Fibroblast of skin of right biceps (primary cell): ENCODE data around the gene OPALIN.

Experiments
- DNase-seq: peaks from one replicate; pipeline ENCODE4 v3.0.0-alpha.2; 2013

The OPALIN gene, protein sequence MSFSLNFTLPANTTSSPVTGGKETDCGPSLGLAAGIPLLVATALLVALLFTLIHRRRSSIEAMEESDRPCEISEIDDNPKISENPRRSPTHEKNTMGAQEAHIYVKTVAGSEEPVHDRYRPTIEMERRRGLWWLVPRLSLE

DNA sequence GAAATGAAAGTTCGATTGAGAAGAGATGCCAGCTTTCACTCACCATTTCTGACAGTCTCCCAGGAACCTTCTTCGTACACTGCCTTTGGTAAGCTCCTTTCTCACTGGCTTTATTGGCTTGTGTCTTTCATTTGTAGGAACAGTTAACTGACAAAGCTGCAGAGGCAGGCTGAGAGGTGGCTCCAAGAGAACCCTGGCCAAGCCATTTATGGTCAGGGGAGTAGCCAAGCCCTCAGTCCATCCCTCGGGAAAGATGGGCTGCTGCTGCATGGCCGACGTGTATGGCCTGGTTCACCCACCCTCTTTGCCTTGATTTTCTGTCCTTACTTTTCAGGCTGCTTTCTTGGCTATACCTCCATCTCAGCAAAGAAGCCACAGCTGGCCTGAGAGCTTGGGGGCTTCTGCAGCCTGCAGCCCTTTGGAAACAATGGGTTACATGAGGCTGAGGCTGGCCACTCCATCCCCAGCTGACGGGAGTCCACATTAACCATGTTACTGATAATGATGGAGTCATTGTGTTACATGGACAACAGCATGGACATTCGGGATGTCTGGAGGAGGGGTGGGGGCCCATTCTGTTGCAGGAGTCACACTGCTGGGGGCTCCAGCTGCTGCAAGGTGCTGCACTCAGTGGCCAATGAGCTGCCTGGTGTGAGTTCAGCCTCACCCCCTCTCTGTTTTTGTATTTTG lies at the start of gene OPALIN:
Gene OPALIN (minus strand): TSS at position 152 of the 690 bp plus-strand sequence. CDS start 106 bp downstream, at position 46.
- no peak for DNase-seq

DNA sequence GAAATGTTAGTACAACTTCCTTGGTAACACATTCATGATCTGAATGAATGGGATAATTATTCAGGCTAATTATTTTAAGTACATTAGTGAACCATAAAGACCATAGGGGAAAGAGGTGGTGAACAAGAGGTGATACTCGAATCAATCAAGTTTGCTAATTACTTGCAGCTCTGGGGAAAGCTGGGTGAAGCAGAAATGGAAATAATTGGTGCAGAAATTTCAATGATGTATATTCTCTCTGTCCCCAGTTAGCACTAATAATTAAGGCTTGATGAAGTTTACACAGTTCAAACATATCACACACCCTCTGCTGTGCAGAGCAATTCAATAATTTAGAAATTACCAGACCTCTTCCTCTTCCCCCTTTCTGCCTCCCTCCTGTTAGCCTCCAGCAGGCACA lies 49.4 kb upstream of the OPALIN start:
- no peak for DNase-seq

DNA sequence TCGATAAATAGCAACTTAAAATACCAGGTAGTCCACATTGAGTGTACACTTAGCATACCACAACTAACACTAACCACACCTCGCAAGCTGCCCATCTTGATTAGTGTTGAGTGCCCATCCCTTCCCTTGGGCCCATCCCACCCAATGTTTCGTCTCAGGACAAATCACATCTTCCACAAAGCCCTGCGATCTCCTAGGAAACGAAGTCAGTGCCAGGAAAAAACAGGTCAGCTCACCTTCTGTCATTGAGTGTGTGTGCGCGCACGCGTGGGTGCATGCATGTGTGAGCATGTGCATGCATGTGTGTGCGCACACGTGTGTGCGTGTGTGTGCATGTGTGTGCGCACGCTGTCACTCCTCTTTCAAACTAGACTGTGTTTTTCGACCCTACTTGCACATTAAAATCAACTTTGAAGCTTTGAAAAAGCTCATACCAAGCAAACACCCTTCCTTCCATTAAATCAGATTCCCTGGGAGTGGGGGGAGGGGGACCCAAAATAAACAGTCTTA lies 48.8 kb upstream of the OPALIN start:
- no peak for DNase-seq

DNA sequence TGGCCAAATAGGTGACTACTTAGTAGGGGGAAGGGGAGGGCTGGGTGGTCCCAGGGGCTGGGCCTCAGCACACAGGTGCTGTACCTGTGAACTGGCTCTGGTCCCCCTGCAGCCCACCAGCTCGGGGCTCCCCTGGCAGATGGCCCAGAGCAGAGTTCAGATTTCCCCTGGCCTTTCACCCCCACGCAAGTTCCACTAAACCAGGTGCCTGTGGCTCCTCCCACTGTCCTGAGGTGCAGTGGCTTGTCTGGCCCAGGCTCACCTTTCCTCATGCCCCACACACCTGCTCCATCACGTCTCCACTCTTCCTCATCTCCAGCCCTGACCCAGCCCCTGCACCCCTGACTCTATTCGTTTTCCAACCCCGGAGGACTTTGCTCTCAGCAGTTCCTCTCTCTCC lies 47.3 kb upstream of the OPALIN start:
- no peak for DNase-seq

DNA sequence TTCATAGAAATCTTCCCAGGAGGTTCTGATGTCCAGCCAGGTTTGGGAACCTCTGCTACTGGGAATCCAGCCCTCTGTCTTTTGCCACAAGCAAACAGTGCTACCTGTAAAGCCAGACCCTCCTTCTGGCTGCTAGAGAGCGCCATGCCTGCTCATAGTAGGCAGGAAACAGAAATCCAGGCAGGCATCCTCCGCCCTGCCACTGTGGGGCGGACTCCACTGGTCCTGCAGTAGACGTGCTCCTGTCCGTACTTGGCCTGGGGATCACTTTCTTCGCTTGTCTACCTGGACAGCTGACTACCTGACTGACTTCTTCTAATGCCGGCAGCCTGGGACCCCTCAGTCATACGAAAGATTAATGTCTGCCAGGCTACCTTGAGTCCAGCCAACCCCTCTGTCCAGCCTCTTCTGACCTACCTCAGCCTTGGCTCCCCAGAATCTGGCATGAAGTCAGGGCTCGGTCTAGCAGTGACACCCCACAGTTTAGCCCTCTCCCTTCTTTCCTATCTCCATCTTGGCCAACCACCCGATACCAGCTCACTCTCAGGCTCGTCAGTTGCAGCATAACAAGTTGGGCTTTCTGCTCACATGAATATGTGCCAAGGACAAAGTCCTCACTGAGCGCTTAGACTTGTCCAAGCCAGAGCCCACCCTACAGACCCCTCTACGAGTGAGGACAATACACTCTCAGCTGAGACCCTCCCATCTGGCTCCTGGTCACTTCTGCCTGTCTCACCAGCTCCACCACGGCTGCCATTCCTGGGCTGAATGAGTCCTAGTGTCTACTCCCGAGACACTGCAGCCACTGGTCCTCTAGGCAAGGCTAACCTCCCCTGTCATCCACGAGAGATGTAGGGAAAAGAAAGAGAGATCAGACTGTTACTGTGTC lies 43.9 kb upstream of the OPALIN start:
- DNase-seq, result no peak

DNA sequence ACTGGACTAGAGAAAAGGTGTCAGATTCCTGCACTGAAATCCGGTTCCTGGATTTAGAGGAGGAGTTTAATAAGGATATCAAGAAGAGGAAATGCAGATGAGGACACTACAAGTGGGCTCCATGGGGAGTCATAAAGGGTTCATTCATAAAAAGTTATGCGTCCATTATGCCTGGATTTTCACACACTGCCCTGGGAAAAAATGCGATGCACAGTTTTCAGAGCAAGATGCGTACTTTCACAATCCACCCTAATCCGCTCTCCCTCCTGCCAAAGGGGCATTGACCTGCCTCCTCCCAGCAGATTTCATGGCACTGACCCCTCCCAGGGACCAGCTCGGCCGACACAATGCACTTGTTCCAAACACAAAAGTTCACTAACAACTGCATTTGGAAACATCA lies 42.2 kb upstream of the OPALIN start:
- no peak for DNase-seq

DNA sequence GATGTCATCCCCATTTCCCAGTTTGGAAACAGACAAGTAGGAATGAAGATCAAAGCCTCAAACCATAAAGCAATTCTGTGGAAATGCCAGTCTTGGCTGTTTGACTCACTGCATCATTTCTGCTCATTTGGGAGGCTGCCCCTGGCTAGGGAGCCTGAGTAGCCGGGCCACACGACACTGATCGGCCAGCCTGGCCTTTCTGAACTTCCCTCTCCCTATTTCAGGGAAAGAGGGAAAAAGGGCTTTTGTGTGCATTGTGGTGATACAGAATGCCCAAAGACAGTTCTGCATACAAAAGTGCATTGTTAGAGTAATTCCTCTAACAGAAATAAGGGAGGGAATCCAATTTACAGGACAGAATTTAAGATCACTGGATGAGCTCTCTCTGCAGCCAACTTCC lies 41.7 kb upstream of the OPALIN start:
- no peak for DNase-seq

DNA sequence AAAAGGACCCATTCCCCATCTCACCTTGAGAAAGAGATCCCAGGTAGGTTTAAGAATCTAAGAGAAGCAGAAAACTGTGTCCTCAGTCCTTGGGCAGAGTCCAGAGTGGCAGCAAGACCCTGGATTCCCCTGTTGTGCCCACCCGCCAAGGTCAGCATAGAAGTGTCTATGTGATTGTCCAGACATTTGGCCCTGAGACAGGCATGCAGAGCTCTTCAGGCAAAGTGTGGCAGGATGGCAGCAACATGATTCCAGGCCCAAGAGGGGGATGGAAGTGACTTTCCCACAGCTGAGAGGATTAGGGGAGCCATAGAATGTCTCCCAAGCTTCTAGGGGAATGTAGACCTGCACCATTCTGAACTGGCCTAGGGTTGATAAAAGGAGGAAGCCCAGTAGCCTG lies 39.1 kb upstream of the OPALIN start:
- DNase-seq, result no peak

DNA sequence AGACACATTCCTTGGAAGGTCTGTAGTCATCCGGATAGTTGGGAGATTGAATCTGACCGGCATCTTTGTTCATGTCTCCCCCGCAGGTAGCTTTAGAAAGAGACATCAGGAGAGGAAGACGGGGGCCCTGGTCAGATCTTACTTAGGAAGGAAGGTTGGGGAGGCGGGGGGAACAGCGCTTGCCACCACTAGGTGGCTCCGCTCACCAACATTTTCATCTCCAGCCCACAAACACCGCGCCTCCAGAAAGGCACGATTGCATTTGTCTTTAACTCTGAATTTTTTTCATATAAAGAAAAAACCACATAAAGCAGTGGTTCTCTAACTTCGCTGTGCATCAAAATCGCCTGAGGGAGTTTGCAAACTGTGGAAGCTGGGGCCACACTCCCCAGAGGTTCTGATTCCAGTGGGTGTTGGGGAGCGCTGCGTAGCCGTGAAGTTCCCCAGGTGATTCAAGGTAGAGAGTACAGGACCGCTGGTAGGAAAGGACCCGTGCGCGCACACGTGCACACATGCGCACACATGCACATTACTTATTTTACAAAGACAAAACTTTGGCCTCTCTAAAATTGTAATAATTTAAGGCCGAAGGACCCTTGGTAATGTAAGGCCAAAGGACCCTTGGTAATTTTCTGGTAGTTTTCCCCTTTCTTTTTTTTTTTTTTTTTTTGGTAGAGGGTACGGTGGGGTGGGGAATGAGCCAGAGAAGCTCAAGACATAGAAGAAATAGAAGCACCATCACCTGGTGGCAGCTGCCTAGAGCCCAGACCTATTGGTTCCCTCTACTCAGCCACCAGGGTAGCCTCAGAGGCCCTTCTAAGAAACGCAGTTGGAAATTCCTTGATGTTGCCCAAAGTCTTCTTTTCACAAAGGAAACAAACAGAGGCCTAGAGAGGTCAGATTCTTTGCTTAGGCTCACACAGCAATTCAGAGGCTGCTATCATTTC lies 37.4 kb upstream of the OPALIN start:
- peak; percentile 62 for DNase-seq

DNA sequence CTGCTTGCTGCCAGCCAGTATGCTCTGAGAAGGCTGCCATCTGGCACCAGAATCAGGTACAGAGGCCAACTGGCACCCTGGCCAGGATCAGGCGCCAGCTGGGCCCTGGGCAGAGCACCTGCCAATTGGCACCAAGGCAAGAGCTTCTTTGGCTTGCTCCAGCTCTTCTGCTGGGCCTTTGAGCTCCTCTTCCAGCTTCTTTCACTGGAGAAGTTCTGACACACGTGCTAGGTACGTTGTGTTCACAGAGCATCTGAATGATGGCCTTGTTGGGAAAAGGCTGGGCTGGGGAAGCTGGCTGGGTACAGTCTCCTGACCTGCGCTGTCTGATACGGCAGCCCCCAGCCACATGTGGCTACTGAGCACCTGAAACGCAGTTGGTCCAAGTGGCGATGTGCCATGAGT lies 31.7 kb upstream of the OPALIN start:
- DNase-seq, result no peak

DNA sequence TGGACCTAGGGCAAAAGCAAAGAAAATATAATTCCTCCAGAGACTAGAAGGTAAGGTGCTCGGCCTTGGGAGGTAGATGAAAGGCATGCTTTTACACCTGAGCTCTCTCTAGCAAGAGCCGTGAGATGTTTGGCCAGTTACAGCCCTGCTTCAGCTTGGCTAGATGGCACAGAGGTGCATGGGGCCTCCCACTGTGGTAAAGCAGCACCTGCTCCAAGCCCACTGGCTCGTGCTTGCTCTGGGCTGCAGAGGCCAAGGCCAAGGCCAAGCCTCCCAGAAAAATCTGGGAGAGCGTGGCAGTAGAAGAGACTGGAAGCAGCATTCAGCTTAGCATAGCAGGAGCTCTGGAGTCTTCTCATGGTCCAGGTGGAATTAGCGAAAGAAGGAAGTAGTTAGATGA lies 31.0 kb upstream of the OPALIN start:
- no peak for DNase-seq

DNA sequence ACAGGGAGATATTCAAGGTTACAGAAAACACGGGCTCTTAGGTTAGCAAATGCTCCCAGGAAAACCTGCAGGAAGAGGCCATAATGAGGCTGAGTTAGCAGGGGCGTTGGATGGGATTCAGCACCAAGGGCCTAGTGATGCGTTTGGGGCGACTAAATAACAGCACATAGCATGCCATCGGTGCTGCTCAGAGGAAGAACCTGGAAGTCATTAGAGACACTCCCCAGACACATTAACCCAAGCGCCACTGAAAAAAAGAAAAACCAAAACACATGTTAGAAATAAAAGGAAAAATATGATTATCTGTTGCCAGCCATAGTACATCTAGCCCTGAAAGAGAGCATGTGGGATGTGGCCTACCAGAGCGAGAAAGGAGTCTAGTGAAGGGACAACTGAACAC lies 28.8 kb upstream of the OPALIN start:
- peak; percentile 83 for DNase-seq

DNA sequence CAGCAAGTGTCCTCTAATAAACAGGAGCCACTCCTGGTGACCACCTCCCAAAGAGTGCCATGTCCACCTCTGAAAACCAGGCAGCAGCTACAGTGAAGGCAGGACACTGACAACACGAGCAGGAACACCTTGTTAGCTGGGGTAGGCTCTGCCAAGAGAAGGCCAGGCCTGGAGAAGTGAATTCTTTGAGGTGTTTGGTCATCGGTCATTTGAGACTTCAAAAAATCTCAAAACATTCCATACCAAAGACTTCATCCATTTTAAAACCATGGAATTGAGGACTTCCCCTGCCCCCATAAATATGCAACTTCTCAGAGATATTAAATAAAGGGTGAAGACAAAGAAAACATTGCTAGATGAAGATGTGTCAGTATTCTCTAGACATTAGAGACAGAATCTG lies 28.4 kb upstream of the OPALIN start:
- DNase-seq, result peak; percentile 82

DNA sequence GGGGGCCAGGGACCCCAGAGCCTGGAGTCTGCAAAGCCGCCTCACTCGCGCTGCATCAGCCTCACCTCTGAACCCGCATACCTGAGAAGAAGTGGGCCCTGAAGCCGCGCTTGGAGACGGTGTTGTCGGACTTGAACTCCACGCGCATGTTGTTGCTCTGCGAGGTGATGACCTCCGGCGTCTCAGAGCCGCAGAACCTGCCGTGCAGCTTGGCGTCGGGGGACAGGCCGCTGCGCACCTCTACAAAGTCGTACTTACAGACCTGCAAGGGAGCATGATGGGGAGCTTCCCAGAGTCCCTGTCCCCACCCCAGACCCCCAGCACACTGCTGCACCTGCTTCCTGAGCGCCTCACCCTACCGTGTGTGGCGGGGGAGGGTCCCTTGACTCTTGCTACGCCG lies 25.7 kb upstream of the OPALIN start:
- DNase-seq, result no peak

DNA sequence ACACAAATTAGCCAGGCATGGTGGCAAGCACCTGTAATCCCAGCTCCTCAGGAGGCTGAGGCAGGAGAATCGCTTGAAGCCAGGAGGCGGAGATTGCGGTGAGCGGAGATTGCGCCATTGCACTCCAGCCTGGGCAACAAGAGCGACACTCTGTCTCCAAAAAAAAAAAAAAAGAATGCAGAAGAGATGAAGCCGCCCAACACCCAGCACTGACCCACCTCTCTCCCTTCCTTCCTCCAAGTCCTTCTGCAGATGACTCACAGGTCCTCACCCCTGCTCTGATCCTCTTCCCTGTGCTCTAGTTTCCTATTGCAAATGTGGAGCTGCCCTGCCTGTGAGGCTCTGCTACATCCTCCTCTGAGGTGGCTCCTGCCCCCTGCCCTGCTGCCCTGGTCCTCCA lies 22.0 kb upstream of the OPALIN start:
- peak; percentile 10 for DNase-seq

DNA sequence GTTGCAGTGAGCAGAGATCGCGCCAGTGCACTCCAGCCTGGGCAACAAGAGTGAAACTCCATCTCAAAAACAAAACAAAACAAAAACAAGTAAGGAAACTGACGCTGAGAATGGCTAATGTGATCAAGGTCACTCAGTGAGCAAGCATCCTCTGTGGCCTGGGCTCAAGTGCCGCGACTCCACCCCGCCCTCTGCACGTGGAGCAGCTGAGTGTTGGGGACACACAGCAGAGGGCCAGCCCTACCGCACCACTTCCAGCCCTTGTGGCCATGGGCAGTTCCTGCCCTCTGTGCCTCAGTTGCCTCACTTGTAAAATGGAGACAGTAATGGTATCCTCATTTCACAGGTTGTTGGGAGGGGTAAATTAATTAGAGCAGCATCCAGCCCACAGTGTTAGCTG lies 21.0 kb upstream of the OPALIN start:
- DNase-seq, result no peak

DNA sequence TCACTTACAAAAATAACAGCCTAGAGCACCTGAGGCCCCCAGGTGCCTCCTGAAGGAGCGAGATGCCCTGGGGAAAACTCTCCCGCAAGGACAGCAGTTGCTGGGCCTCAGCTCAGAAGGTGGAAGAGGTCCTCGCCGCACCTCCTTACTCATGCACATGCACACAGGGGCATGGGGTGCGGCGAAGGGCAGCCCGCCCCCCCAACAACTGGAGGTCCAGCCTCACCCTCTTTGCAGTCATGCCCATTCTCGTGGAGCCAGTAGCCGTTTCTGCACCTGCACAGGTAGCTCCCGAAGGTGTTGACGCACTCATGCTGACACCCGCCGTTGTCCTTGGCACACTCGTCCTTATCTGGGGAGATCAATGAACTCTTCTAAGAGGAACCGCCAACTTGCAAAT lies 19.9 kb upstream of the OPALIN start:
- DNase-seq, result no peak

DNA sequence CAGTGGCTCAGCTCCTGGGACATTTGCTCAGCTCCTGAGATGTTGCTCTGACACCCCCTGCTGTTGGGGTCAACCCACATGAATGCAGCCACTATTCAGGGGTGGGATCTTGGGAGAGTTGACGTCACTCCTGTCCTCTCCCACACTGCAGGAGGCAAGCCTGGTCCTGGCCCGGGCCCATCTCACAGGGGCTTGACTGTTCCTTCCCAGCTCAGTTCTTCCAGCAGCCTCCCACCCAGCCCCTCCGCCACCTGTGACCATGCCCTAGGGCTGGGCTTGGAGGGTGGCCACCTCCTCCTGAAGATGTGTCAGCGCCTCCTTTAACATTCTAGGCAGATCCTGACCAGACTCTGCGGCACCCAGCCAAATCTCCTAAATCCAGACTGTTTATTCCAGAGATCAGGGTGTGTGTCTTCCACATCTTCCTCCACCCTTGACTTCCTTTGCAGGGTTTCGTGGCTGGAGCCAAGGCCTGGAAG lies 19.1 kb upstream of the OPALIN start:
- peak; percentile 28 for DNase-seq

DNA sequence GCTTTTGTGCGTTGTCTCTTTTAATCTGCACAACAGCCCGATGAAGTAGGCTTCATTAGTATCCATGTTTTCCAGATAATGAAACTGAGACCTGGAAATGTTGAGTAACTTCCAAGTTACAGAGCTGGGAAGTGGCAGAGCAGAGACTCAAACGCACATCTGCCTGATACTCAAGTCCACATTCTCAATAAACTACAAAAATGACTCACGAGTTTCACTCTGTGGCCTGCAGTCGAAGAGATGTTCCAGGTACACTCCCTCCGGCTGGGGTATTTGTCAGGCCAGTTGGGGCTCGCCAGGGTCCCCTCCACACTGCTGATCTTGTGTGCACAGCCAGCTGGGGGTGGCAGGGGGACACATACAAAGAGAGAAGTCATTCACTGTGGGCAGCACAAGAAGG lies 17.7 kb upstream of the OPALIN start:
- no peak for DNase-seq

DNA sequence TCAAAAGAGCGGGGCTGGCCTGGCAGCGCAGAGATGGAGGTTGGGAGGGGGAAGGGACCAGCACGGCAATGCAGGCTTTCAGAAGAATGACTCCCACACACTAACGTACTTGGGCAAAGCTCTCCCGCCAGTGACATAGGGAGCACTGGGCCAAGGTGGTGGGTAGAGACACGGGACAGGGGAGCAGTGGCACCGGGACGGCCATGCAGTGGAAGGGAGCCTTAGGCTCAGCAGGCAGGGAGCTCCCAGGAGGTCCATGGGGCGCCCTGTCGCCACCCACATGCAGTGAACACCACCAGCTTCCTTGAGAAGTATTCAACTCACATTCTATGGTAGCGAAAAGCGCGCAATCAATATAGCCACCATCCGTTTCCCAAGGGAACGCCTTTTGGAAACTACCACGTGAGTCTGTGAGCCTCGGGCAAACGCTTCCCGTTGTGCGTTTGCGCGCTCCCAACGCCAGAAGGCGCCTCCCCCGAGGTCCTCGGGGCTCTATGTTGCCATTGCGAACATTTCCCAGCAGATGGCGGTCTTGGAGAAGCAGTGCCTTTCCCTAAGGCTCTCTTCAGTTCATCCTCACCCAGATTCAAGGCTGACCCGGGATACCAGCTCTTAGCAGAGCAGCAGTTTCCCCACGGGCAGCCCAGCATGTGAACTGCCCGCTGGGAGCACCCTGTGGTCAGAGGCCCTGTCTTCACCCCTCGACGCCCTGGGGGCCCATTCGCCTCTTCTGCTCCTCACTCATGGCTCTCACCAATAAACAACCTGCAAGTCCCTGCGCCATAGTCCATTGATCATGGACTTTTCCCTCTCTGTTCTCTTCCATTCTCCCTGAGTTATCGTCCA lies 16.4 kb upstream of the OPALIN start:
- DNase-seq, result peak; percentile 85

DNA sequence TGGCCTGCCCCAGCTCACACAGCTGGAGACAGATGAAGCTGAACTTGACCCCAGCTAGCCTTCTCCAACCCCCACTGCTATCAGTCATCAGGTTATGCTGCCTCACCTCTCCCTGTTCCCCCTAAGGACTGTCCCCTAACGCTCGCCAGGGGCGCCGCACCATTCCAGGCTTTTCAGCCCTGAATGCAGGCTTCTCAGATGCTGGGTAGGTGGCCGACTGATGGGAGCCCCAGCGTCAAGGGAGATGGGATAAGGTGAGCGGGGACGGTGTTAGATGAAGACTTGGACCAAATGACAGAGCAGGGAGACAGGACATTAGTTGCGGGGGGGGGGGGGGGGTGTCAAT lies 15.8 kb upstream of the OPALIN start:
- DNase-seq, result no peak

DNA sequence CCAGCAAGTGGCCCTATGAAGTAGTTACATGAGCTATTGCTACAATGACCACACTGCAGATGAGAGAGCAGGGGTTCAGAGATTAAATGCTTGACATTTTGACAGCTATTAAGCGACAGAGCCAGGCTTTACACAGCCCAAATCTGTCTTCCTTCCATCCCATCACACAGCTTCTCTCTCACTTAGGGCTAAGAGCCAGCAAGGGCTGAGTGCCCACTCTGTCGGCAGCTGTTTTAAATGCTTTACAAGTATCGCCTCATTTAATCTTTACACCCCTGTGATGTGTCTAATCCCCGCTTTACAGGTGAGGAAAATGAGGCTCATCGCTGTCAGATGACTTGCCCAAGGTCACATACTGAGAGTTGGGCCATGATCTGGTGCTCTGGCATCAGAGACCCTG lies 15.2 kb upstream of the OPALIN start:
- DNase-seq, result no peak
